CD4-positive, alpha-beta T cell (primary cell): Measurements from ENCODE around the gene IFNAR2. TPM values are rescaled to one million over a fixed set of nuclear protein-coding genes. Genes with fewer than 3 reads are reported as not detected.

ENCODE experiments used
- ATAC-seq: fragments of 200-7000 bp; cut with Tn5 transposase; one replicate; pipeline ENCODE4 v1.10.0; 2022; ENCODE audit warnings: mild to moderate bottlenecking; ENCODE audit not compliant: poor library complexity
- CTCF ChIA-PET: fragments of 350-600 bp; sonication (Branson Sonifier 250); formaldehyde crosslinking; loops from one replicate; lab custom pipeline; 2021; ENCODE audit warnings: antibody characterized with exemption, inconsistent platforms; lab: Charles Lee
- POLR2A ChIA-PET: fragments of 350-600 bp; sonication (Branson Sonifier 250); formaldehyde crosslinking; loops from one replicate; lab custom pipeline; 2021; ENCODE audit warnings: antibody characterized with exemption, inconsistent platforms; lab: Charles Lee
- DNase-seq, 14 experiments: peaks; one replicate each; pipeline ENCODE4 v3.0.0-alpha.2; 2013 to 2020; ENCODE audit warnings: mixed read lengths in 2 of 14
- H3K27ac ChIP-seq, 2 donors: one replicate each; pipeline versions ENCODE4 v1.5.1 to v1.7.0; 2013; ENCODE audit warnings: low read length in 2 of 2, low read depth in 1 of 2, mild to moderate bottlenecking in 1 of 2
- H3K27me3 ChIP-seq, 2 experiments: 1 replicate in 1 of 2; 2 replicates in 1 of 2; pipeline versions ENCODE4 v1.6.1 to v1.7.0; 2013; ENCODE audit warnings: low read length in 2 of 2, control low read depth in 1 of 2, mild to moderate bottlenecking in 1 of 2, moderate library complexity in 1 of 2; ENCODE audit not compliant: insufficient read depth in 2 of 2, control insufficient read depth in 1 of 2
- H3K36me3 ChIP-seq: one replicate; pipeline ENCODE4 v1.6.1; 2013; ENCODE audit warnings: low read length, control low read depth; ENCODE audit not compliant: insufficient read depth
- H3K4me1 ChIP-seq: one replicate; pipeline ENCODE4 v1.6.1; 2013; ENCODE audit warnings: low read length, control low read depth; ENCODE audit not compliant: insufficient read depth
- H3K4me3 ChIP-seq: one replicate; pipeline ENCODE4 v1.5.1; 2013; ENCODE audit warnings: mild to moderate bottlenecking, low read length, moderate library complexity
- H3K9me3 ChIP-seq, 2 experiments: 1 replicate in 1 of 2; 2 replicates in 1 of 2; pipeline versions ENCODE4 v1.6.1 to v1.7.0; 2013; ENCODE audit warnings: low read length in 2 of 2, mild to moderate bottlenecking in 2 of 2, control low read depth in 1 of 2, moderate library complexity in 1 of 2; ENCODE audit not compliant: control insufficient read depth in 1 of 2, insufficient read depth in 1 of 2
- H3K27ac Mint-ChIP-seq: one replicate; pipeline ENCODE4 v1.8.0; 2020; ENCODE audit warnings: mixed read lengths
- H3K27me3 Mint-ChIP-seq: one replicate; pipeline ENCODE4 v1.8.0; 2021; ENCODE audit warnings: mixed read lengths
- H3K36me3 Mint-ChIP-seq: one replicate; pipeline ENCODE4 v1.8.0; 2021; ENCODE audit warnings: low read depth, mixed read lengths
- H3K4me1 Mint-ChIP-seq: one replicate; pipeline ENCODE4 v1.8.0; 2021; ENCODE audit warnings: low read depth, mixed read lengths
- H3K4me3 Mint-ChIP-seq: one replicate; pipeline ENCODE4 v1.8.0; 2020; ENCODE audit warnings: mild to moderate bottlenecking, mixed read lengths
- H3K9me3 Mint-ChIP-seq: one replicate; pipeline ENCODE4 v1.8.0; 2020; ENCODE audit warnings: mixed read lengths
- intact Hi-C, 2 experiments: fragments of 100-400 bp; cut with DNase I in 1 of 2; cut with micrococcal nuclease in 1 of 2; formaldehyde crosslinking; loops; one replicate each; pipeline versions ENCODE4 v1.15.1 to v1.9.0; 2023 to 2025; cut with DNase I, micrococcal nuclease
- total RNA-seq, 174 experiments: library from RNA in 2 of 174; stranded (reverse) in 2 of 174; gene quantifications; one replicate each; pipeline ENCODE4 v1.2.3 and lab custom pipeline; 2021 to 2026
- TF ChIP-seq, protein P1 (sequence below): fragments of 200-600 bp; IDR thresholded peaks from one replicate; pipeline ENCODE4 v1.8.0; 2022; ENCODE audit warnings: antibody characterized with exemption, mild to moderate bottlenecking

Gene IFNAR2
- total RNA-seq, 2 experiments from 2014 or later, result 26.6 to 28.2 TPM

DNA sequence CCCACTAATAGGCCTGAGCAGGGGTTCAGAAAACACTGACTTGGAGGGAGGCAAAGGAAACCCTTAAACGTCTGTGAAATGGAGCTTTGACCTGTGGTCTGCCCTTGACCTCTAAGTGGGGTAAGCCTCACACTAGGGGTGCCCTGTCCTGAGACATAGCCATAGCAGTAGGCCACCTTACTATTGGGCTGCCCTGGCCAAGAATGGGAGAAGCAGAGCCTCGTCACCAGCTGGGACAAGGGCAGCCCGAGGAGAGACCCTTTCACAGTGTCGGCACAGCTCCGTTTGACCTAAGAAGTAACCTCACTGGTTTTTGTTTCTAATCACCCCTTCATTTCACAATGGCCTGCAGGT lies 26.4 kb upstream of the IFNAR2 start:
- Histone ChIP-seq H3K27ac (no peak overlapping the region), H3K9me3 (no peaks in the 10 kb centered on the region), H3K4me3 (no peak overlapping the region), H3K4me1 (peaks cover 49% of the 10 kb centered on the region), H3K36me3 (no peaks in the 10 kb centered on the region), H3K27me3 (no peaks in the 10 kb centered on the region)
- ChIA-PET POLR2A (interaction anchor here (0.7 to 2.1 kb wide), 3 partner anchors 18 to 122 kb away, joined by 3 to 6 read pairs (median 6); partner anchors contain the start of gene IFNAR1), CTCF (interaction anchor here (1.4 to 1.9 kb wide), 2 partner anchors 122 to 158 kb away, joined by 3 to 4 read pairs; no protein-coding TSS in a partner anchor)
- TF ChIP-seq, protein P1, sequence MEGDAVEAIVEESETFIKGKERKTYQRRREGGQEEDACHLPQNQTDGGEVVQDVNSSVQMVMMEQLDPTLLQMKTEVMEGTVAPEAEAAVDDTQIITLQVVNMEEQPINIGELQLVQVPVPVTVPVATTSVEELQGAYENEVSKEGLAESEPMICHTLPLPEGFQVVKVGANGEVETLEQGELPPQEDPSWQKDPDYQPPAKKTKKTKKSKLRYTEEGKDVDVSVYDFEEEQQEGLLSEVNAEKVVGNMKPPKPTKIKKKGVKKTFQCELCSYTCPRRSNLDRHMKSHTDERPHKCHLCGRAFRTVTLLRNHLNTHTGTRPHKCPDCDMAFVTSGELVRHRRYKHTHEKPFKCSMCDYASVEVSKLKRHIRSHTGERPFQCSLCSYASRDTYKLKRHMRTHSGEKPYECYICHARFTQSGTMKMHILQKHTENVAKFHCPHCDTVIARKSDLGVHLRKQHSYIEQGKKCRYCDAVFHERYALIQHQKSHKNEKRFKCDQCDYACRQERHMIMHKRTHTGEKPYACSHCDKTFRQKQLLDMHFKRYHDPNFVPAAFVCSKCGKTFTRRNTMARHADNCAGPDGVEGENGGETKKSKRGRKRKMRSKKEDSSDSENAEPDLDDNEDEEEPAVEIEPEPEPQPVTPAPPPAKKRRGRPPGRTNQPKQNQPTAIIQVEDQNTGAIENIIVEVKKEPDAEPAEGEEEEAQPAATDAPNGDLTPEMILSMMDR, result no peak
- Mint-ChIP-seq H3K27ac (peak overlapping the region; percentile 58), H3K27me3 (no peaks in the 10 kb centered on the region), H3K4me3 (no peak overlapping the region), H3K9me3 (no peaks in the 10 kb centered on the region), H3K4me1 (peaks cover 68% of the 10 kb centered on the region), H3K36me3 (no peaks in the 10 kb centered on the region)
- DNase-seq, result no peak
- intact Hi-C loops, result loop anchor here in 1 of 2 experiments (5.0 kb wide), 3 partner anchors 44 to 154 kb away; no protein-coding TSS in a partner anchor
- ATAC-seq, result no peak

DNA sequence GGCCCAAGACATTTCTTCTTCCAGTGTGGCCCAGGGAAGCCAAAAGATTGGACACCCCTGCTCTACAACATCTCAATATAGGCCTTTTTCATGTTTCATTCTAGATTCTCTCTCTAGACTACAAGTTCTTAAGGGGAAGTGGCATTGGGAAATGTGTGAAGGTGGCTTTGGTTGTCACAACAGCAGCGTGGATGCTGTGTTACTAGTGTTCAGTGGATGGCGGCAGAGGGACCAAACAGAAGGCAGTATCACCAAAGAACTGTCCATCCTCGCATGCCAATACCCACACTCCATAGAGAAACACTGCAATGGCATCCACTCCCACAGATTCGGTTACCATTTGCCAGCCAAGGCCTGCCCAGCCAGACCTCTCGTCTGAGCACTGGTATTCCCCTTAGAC lies 24.3 kb upstream of the IFNAR2 start:
- Mint-ChIP-seq H3K4me3 (peak overlapping the region; percentile 73), H3K4me1 (peaks cover 67% of the 10 kb centered on the region)
- H3K4me3 ChIP-seq, result no peak overlapping the region

DNA sequence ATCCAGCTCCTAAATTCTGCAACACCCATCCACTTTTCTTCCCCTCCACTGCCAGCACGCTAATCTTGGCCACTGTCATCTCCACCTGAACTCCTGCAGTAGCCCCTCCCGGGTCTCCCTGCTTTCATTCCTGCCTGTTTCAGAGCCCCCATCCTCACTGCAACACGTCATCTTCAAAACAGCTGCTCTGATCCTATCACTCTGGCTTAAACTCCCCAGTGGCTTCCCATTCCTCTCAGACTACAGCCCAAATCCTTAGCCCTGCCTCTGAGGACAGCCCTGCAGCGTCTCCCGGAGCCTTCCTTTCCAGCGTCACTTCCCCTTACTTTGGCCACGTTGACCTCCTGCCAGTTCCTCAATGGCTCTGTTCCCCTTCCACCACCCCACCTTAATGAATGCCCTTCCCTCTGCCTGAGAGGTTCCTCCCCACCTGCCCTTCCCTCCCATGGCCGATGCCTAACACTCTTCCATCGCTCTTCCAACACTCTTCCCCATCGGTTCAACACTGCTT lies 22.9 kb upstream of the IFNAR2 start:
- intact Hi-C loops, result loop anchor here in 1 of 2 experiments (5.0 kb wide), 1 partner anchor 55 kb away; no protein-coding TSS in a partner anchor
- Mint-ChIP-seq H3K27me3 (no peaks in the 10 kb centered on the region), H3K9me3 (no peaks in the 10 kb centered on the region), H3K27ac (peak overlapping the region; percentile 53), H3K4me3 (no peak overlapping the region), H3K4me1 (peaks cover 73% of the 10 kb centered on the region), H3K36me3 (no peaks in the 10 kb centered on the region)
- Histone ChIP-seq H3K9me3 (no peaks in the 10 kb centered on the region), H3K4me3 (no peak overlapping the region), H3K27ac (no peak overlapping the region), H3K27me3 (no peaks in the 10 kb centered on the region), H3K36me3 (no peaks in the 10 kb centered on the region), H3K4me1 (peaks cover 56% of the 10 kb centered on the region)
- ChIA-PET CTCF (interaction anchor here (1.1 kb wide), 1 partner anchor 10 kb away, joined by 3 read pairs; no protein-coding TSS in a partner anchor), POLR2A (no interaction called here)
- TF ChIP-seq, protein P1, result no peak
- DNase-seq (peak in 1 of 14 experiments; percentile 34), ATAC-seq (no peak)

More for the DNA sequence above, 24.3 kb upstream of the IFNAR2 start:
- Histone ChIP-seq H3K27me3 (no peaks in the 10 kb centered on the region), H3K27ac (peak overlapping the region in 1 of 2 donors; percentile 1), H3K4me1 (peaks cover 43% of the 10 kb centered on the region), H3K9me3 (no peaks in the 10 kb centered on the region), H3K36me3 (no peaks in the 10 kb centered on the region)
- peak overlapping the region; percentile 84 for H3K27ac Mint-ChIP-seq
- TF ChIP-seq, protein P1, result no peak
- no peaks in the 10 kb centered on the region for H3K27me3 Mint-ChIP-seq
- DNase-seq (peak in 3 of 14 experiments; percentile 59 to 77 (median 63)), ATAC-seq (peak; percentile 39)
- ChIA-PET POLR2A (interaction anchor here (0.7 to 2.1 kb wide), 7 partner anchors 8 to 156 kb away, joined by 3 to 8 read pairs (median 5); partner anchors contain the start of genes IFNAR1 and IL10RB), CTCF (interaction anchor here (1.0 to 1.9 kb wide), 2 partner anchors 156 to 240 kb away, joined by 3 to 4 read pairs; no protein-coding TSS in a partner anchor)
- H3K9me3 Mint-ChIP-seq, result no peaks in the 10 kb centered on the region
- no peaks in the 10 kb centered on the region for H3K36me3 Mint-ChIP-seq
- intact Hi-C loops, result loop anchor here (2.0 to 5.0 kb wide), 2 partner anchors 57 to 61 kb away; partner anchors contain the start of gene IL10RB (in 1 of the 2)
